ENCODE data around the gene LDLRAD4.
A peak's percentile ranks its signal among the peaks of the same experiment; 100 is the strongest.
"Not testable (repeated sequence)": the region's sequence is repeated elsewhere in the genome, so short reads cannot be mapped to it uniquely, and the experiment has no call there.

LDLRAD4 gene

DNA sequence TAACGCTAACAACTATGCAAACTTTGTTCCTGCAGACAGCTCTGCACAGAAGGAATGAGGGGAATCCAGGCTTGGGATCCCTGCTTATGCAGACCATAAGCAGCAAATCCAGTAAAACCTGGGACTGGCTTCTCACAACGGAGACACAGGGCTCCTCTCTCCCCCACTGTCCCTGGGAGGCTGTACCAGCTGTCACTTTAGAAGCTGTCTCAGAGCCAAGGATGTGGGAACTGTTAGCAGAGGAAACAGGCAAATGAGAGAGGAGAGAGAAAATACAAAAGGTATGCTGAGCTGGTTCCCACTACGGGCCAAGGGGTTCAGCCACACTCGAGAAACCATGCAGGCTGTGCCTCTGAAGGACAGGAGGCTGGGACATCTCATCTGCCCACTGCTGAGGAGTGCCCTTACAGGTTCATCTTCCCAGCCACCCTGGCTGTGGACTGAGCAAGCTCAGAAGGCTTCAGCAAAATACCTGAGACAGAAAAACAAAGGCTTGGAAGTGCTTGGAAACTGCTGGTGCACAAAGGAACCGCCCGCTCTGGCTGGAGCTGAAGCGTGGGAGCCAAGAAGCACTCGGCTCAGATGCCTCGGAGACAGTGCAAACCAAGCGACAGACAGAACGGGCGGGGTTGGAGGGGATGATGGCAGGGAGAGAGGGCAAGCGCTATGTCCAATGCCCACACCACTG, 435.3 kb downstream of the LDLRAD4 start:
- peak; percentile 26 for DNase-seq (ENCODE audit: low read depth, low spot score)

DNA sequence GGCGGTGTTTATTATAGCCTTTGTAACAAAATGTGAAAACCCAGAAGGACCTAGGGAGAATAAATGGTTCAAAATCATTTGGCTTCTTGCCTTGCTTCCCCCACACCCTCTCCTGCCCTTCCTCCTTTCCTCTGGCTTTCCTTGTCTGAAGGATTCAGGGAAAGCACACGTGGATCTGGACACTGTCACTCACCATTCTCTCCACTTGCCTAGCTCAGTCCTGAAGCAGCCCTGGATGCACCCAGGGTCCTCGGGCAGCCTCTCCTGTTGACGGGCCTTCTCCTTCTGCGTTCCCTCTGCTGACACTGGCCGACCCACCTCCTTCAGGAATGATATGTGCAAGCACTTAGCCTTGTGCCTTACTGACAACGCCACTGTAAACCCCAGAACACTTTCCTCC, 439.4 kb downstream of the LDLRAD4 start:
- DNase-seq (ENCODE audit: low read depth, low spot score) = no peak

DNA sequence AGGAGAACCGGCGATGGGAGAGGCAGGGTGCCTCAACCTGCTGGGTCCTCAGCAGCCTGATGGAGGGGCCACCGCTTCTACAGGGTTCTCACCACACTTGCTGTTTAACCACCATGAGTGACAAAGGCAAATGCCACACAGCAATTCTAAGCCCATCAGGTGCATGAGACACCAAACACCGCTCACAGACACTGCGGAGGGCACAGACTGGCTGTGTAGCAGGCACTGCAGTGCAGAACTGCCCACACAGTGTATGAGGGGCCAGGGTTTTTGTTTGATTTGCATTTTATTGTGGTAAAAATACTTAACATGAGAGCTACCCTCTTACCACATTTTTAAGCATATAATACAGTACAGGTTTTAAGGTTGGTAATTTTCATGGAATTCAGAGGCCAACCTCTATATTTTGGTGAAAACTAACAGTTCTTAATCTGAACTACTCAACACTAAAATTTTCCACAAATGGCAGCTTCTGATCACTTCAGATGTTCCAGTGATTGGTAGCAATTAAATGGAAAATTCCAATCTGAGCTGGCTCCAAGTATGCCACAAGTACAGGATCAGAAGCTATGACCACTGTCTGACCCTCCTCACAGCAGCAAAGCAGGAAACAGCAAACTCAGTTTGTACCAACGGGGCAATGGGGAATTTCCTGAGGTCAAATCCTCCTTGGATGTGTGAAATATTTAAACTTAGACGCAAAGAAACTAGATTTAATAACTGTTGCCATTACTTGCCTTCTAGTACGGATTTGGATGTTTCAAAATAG, 440.1 kb downstream of the LDLRAD4 start:
- DNase-seq (ENCODE audit: low read depth, low spot score) = no peak

DNA sequence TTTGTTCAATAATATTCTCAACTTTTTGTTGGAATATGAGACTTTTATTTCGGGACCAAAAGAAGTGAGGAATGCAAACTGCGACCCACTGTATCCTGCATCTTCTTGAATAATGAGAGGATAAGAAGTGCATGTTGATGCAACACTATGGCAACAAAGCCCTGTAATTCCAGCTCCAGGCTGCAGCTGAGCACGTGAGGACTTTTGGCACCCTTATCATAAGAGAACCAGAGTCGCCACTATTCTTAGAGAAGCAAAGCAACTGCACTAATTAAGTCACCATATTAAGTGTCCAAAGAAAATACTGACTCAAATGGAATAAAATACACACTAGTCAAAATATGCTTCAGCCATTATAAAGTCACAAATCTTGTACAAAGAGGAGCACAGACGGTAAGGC, 441.9 kb downstream of the LDLRAD4 start:
- no peak for DNase-seq (ENCODE audit: low read depth, low spot score)

DNA sequence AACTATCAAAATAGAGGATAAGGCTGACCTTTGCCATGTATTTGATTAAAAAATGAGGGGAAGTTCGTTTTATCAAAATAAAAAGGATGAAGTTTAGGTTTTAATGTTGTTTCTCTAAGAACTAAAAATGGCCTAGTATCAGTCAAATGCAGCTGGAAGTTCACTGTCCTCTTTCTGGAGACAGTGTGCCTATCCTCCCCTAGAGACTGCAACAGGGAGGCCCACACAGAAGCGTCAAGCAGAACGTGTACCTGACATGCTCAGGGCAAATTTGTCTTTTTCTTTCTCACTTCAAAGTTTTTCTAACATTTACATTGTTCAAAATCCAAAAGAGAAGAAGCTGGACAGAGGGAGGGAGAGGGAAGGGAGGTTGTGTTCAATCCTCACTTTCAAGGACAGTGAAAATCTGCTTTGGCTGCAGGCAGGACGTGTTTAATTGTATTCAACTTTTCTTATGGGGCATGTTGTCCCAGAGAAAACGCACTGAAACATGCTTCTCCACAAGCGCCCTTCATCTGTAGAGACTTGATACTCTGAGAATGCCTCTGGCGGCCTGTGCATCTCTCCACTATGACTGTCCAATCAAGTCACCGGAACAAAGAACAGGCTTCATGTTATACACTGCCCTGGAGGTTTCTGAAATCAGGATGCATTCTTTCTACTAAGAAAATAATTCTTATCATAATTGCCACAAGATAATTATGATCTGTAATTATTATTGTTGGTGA, 442.7 kb downstream of the LDLRAD4 start:
- DNase-seq (ENCODE audit: low read depth, low spot score) = no peak

DNA sequence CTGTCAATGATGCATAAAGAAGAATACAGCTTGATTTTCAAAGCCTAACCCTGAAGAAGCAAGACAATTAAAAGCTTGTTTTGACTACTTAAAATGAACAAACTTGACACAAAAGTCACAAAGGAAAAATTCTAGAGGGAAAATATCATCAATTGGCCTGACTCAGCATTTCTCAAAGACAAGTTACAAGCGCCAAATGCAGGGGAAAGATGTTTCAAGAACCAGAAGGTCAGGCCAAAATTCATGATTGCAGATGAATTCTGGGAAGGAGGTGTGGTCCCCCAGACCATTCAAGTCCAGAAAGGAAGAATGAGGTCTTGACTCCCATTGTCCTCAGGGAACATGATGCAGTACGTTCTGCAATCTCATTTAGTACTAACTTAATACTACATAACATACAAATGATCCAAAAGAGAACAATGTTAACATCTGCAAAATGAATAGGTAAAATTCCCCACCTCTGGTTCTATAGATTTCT, 443.3 kb downstream of the LDLRAD4 start:
- DNase-seq (ENCODE audit: low read depth, low spot score) = no peak

DNA sequence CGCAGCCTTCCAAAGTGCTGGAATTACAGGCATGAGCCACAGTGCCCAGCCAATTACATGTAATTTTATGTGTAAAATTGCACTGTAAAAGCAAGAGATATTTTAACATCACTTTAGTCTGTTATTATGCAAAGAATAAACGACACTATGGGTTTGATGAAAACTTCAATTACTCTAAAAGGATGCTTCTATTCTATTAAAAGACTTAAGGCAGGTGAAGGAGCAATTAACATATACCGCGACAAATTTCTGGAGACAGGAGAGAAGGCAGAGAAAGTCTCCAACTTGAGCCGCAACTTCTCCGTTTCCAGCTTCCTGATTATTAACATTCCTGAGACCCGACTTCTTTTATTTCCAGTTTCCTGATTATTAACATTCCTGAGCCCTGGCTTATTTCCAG, 454.1 kb downstream of the LDLRAD4 start:
- no peak for DNase-seq (ENCODE audit: low read depth, low spot score)

DNA sequence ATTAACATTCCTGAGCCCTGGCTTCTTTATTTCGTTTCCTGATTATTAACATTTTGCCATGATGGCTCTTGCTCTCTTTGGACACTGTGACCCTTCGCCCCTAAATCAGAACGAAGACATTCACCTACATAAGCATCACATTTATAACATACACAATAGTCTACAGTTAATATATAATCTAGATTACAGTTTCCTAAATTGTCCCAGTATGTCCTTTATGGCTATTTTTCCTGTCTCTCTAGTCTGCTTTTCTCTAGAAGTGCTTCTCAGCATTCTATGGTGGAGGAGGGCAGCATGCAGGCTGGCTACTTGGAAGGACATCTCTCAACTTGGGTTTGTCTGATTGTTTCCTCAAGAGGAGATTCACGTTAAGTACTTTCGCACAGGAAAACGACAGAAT, 457.9 kb downstream of the LDLRAD4 start:
- DNase-seq (ENCODE audit: low read depth, low spot score) = no peak

DNA sequence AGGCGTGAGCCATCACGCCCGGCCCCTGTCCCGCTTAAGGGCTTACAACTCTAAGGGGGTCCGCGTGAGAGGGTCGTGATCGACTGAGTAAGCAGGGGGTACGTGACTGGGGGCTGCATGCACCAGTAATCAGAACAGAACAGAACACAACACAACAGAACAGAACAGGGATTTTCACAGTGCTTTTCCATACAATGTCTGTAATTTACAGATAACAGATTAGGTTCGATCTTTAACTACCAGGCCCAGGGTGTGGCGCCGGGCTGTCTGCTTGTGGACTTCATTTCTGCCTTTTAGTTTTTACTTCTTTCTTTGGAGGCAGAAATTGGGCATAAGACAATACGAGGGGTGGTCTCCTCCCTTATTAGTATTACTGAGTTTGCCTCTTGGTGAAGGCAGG, 458.8 kb downstream of the LDLRAD4 start:
- DNase-seq (ENCODE audit: low read depth, low spot score) = not testable (repeated sequence)

DNA sequence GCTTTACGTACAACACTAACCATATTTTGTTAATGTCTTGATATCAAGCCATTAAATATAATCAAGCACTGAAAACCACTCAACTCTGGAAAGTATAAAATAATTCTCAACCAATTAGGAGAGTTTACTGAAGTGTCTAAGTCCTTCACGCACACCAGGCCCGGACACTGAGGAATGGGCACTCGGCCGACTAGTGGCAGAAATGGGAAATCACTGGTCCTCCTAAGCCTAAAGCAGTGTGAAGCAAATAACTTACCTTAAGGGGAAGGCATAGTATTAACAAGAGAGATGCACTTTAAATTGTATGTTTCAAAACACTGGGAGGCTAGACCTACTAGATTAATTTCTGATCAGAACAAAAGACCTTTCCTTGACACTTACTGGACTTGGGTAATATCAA, 462.1 kb downstream of the LDLRAD4 start:
- peak; percentile 50 for DNase-seq (ENCODE audit: low read depth, low spot score)

DNA sequence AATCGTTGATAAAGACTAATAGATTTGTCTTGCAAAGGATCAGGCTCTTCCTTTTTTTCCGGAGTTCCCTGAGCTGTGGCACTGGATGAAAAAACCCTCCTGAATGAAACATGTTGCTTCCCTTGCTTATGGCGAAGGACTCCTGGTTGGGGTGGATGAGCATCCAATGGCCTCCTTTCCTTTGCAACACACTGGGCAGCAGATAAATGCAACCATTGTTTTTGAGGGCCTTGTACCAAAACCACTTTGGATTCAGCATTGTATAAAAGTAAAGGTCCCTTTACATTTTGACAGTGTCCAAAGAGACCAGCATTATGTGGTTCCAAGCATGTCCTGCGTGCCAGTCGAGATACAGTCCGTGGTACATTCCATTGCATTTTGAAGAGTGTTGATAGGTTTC, 463.1 kb downstream of the LDLRAD4 start:
- no peak for DNase-seq (ENCODE audit: low read depth, low spot score)

DNA sequence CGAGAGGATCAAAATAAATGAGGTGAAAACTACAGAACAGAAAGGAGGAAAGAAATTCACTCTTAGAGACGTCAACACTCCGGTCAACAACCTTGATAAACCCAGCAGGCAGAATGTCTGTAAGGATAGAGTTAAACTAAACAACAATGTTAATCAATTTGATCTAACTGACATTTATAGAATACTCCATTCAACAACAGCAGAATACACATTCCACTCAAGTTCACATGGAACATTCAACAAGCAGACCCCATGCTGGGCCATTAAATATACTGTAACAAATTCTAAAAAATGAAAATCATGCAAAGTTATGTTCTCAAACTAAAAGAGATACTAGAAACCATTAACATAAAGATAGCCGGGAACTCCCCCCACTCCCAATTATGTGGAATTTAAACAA, 466.0 kb downstream of the LDLRAD4 start:
- no peak for DNase-seq (ENCODE audit: low read depth, low spot score)

DNA sequence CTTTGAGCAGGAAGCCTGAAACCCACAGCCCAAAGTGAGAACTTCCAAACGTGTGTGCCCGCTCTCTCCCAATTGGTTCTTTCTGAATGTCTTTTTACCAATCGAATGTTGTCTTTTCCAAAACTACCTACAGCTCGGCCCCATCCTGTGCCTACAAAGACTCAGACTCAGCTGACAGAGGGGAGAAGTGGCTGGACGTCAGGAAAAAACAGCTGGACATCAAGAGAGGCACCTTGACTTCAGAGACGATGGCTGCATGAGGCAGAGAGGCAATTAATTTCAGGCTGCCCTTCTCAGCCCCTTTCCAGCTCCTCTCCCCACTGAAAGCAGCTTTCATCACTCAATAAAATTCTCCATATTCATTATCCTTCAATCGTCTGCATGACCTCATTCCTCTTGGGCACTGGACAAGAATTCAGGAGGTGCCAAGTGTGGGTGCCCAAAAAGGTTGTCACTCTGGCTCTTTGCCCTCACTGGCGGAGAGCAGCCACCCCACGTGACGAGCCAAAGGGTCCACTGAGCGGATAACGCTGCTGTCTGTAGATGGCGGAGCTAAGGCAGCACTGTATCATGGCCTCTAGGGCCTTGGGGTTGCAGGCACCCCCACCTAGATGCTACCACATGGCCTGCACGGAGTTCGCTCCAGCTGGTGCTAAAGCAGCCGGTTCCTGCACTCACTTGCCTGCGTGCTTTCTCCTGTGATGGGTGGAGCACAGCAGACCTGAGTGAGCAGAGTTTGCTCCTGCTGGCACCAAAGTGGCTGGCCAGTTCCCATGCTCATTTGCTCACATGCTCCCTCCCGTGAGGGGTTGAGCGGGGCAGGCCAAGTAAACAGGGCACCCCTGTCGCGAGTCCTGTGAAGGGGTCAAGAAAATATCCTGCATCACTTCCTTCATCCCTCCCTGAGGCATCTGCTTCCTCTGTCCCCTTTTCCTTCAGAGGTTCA, 469.9 kb downstream of the LDLRAD4 start:
- no peak for DNase-seq (ENCODE audit: low read depth, low spot score)

DNA sequence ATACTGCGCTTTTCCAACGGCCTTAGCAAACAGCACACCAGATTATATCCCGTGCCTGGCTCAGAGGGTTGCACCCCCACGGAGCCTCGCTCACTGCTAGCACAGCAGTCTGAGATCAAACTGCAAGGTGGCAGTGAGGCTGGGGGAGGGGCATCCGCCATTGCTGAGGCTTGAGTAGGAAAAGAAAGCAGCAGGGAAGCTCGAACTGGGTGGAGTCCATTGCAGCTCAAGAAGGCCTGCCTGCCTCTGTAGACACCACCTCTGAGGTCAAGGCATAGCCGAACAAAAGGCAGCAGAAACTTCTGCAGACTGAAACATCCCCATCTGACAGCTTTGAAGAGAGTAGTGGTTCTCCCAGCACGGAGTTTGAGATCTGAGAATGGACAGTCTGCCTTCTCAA, 471.5 kb downstream of the LDLRAD4 start:
- not testable (repeated sequence) for DNase-seq (ENCODE audit: low read depth, low spot score)

DNA sequence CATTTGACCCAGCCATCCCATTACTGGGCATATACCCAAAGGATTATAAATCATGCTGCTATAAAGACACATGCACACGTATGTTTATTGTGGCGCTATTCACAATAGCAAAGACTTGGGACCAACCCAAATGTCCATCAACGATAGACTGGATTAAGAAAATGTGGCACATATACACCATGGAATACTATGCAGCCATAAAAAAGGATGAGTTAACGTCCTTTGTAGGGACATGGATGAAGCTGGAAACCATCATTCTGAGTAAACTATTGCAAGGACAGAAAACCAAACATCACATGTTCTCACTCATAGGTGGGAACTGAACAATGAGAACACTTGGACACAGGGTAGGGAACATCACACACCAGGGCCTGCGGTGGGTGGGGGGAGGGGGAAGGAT, 476.8 kb downstream of the LDLRAD4 start:
- not testable (repeated sequence) for DNase-seq (ENCODE audit: low read depth, low spot score)

DNA sequence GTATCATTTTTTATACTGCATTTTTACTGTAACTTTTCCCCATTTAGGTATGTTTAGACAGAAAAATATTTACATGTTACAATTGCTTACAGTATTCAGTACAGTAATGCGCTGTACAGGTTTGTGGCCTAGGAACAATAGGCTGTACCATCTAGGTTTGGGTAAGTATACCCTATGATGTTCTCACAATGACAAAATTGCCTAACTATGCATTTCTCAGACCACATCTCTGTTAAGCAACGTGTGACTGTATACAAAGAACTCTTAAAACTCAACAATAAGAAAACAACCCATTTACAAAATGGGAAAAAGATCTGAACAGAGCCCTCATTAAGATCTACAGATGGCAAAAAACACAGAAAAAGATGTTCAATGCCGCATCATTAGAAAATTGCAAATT, 478.4 kb downstream of the LDLRAD4 start:
- no peak for DNase-seq (ENCODE audit: low read depth, low spot score)

DNA sequence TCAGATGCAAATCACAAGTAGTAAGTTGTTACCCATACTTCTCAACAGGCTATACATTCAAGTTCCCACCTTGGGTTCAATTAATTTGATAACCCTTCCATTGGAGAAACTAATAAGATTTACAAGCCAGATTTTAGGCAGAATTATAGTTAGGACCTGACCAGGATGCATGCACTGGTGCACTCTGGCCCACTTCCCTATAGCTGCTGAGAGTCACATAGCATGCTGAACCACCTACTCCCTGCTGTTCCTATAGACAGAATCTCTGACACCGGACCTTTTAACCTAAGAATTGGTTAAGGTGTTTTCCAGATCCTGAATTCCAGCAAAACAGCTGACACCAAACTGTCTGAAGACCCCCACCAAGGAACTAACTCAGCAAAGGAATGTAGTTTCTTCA, 481.6 kb downstream of the LDLRAD4 start:
- DNase-seq (ENCODE audit: low read depth, low spot score) = no peak
